HG03175 (cell line): ENCODE measurements around the gene SCRN2.

Source experiments
- ATAC-seq: cut with Tn5 transposase; IDR thresholded peaks from one replicate; pipeline ENCODE4 v1.9.1; 2021; ENCODE audit warnings: mild to moderate bottlenecking, moderate library complexity; ENCODE audit not compliant: unreplicated experiment

The SCRN2 gene

DNA sequence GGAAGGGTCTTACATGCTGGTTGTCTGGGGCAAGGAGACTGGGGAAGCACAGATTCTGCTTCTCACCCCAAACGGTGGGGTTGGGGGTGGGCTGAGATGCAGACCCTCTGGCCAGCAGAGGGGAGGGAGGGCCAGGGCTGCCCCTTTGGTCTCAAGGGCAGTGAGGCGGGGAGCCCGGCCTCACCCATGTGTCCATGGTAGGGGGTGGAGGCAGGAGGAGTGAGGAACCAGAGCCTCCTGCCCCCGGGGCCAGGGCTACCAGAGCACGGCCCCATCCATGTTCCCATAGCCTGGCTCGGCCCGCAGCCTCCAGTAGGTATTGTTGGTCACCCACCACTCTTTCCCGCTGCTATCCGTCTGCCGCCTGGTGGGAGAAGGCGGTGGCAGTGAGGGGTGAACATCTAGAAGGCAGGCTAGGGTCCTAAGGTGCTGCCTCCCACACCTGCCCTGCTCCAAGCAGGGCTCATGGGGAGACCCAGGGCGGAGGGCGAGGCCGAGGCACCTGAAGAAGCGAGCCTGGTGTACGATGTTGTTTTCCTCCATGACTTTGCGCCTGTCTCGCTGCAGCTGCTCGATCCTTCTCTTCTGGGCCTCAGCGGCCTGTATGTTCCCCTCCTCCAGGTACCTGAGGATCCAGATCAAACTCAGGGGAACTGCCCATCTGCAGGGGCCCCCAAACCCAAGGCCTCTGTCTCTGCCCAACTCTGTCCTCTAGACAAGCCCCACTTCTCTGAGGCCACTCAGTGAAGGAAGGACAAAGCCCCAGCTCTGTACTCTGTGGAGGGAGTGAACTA lies 32.8 kb downstream of the SCRN2 start:
- ATAC-seq, result no peak

DNA sequence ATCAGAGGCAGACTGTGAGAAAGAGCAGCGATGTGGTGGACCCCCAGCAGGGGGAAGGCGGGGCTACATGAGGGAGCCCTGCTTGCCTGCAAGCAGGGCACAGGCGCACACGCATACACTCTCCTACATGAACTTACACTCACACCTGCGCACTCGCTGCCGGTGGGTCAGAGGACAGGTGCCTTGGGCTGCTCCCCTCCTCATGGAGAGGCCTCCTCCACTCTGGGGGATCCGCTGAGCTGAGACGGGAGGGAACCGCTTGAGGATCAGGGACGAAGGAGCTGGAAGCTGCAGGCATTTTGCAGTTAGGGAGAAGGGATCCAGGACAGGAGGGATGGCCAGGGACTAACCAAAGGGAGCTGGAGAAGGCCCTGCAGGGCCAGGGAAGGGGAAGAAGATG lies 33.7 kb downstream of the SCRN2 start:
- no peak for ATAC-seq

DNA sequence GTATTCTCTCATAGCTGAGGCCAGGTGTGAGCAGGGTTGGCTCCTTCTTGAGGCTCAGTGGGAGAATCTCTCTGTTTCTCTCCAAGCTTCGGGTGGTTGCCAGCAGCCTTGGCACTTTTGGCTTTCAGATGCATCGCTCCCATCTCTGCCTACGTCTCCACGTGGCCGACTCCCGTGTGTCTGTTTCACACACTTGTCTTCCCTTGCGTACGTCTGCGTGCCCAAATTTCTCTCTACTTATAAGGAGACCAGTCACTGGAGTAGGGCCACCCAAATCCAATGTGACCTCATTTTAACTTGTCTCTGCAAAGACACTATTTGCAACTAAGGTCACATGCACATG lies 34.2 kb downstream of the SCRN2 start:
- ATAC-seq, result no peak

GRCh38 chr17:47806026-47806912 lies 34.8 kb downstream of the SCRN2 start:
- no peak for ATAC-seq

GRCh38 chr17:47804461-47804860 lies 36.6 kb downstream of the SCRN2 start:
- ATAC-seq, result no peak

DNA sequence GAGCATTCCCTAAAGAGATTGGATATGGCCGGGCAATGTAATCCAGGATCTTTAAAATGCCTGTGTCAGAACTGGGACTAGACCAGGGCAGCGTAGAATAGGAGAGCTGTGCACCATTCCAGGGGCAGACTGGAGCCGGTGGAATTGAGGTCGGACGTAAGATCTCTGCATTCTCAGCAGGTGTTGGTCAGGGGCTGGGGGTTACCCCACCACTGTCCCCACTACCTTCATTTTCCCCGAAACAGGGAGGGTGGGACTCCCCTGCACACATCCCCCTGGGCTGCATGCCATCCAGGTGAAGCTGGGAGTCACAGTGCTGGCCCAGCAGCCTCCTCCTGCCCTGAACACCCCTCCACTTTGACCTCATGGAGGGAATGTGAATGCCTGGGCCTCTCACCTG lies 37.3 kb downstream of the SCRN2 start:
- no peak for ATAC-seq

DNA sequence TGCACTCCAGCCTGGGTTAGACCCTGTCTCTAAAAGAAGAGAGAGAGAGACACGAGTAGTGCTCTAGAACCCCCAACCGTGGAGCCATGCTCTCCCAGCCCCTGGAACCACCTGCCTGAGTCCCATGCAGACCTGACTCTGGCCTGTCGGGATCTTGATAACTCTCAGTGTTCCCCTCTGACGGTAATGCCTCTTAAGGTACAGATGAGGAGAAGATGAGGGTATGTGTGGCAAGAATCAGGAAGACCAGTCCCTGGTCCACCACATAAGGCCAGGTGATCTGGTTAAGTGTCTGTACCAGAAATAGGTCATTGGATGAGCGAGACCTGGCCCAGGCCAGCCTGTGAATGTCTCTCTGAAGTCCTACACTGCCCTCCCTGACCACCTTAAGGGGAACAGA lies 37.9 kb downstream of the SCRN2 start:
- no peak for ATAC-seq

DNA sequence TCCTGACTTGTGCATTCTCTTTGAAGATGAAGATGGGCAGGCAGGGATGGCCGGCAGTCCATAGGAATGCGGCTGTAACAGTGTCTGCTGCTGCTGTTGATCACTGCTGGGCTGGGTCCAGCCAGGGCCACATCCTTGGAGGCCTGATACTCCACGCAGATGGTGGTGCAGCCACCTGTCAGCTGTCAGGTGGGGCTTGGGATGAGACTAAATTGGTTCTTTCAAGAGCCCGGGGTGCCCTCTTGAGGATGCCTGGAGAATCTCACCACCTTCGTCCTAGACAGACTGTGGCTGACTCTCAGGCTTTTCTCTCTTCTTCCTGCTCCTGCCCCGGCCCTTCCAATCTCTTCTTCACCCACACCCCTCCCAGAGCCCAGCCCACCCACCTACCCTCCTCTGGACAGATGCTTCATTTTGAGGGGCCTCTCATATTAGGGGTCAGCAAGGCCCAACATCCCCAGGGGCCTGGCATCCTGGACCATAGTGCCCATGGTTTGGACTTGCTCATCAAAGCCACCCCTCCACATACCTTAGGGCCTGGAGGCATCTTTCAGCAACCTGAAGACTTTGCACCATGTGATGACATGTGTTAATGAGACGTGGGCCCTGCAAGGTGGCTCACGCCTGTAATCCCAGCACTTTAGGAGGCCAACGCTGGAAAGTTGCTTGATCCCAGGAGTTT lies 38.6 kb downstream of the SCRN2 start:
- no peak for ATAC-seq

GRCh38 chr17:47801906-47802305 lies 39.2 kb downstream of the SCRN2 start:
- no peak for ATAC-seq

GRCh38 chr17:47801176-47801765 lies 39.8 kb downstream of the SCRN2 start:
- ATAC-seq, result no peak

- ATAC-seq, result no peak
Measured at GRCh38 chr17:47800686-47801085, 40.4 kb downstream of the SCRN2 start.

- ATAC-seq, result no peak
Measured at GRCh38 chr17:47797797-47798196, 43.3 kb downstream of the SCRN2 start.

GRCh38 chr17:47792979-47793378 lies 48.1 kb downstream of the SCRN2 start:
- no peak for ATAC-seq

DNA sequence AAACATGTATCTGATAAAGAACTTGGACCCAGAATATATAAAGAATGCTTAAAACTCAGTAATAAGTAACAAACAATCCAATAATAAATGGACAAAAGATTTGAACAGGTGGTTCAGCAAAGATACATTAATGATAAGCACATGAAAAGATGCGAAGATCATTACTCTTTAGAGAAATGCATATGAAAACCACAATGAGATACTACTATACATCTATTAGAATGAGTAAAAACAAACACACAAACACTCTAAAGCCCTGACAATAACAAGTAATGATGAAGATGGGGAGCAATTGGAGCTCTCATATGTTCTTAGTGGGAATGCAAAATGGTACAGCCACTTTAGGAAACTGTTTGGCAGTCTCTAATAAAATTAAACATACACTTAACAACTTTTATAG lies 48.6 kb downstream of the SCRN2 start:
- no peak for ATAC-seq

DNA sequence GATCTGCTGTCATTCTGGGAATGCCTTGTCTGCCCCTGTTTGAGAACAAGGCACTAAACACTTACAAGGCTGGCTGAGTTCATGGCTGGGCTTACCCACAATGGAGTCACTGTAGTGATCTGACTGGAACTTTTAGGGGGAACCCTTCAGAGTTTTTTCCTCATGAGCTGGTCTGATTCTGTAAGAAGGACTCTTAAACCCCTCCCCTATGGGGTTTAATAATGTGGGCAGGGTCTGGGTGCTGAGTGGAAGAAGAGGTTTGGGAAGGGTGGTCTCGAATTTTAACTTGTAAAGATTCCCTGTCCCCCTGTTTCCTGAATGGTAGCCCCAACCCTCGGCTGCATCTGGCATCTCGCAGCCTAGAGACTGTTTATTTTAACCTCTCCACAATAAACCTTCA lies 50.0 kb downstream of the SCRN2 start:
- ATAC-seq, result no peak

DNA sequence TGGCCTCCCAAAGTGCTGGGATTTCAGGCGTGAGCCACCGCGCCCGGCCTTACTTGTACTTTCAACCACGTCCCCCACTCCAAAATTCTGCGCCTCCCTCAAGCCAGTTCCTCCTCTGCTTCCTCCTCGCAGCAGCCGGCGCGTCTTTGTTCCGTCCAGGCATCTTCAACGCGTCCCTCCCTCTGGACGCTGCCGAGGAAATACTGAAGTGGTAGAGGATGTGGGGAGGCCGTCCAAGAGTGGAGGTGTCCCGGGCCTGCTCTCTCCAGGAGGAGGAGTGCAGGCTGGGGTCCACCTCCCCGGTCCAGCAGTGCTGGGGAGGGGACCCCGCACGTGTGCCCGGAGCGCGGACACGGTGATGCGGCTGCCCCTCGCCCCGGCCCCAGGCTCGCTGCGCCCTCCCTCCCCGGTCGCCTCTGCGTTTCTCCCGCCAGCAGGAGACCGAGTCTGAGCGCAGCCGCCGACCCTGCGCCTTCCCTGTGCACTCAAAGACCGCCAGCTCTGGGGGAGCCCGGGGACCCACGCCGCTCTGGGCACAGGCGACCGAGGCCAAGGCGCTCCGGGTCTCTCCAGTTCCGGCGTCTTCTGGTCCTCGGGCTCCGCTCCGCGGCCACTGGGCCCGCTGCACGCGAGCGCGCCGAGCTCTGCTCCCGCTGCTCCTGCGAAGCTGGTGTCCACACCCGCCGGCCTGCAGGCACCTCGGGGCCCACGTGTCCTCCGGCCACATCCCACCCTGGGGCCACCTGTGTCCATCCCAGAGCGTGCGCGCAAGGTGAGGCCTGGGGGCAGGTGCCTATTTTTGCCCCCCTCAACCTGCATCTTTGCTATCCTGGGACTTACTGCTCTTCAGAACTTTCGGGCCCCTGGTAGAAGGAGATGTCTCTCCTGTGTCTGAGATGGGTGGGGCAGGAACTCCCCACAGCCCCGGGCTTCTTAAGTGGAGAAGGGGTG lies 51.2 kb downstream of the SCRN2 start:
- no peak for ATAC-seq
